Endothelial cell of umbilical vein (primary cell): Measurements from ENCODE around the gene TOM1.

ENCODE experiments used
- CTCF ChIP-seq, 2 donors: IDR thresholded peaks; 1 replicate in 1 of 2; 2 replicates in 1 of 2; pipeline ENCODE4 v1.5.1; 2011; ENCODE audit warnings: low read length in 2 of 2, mild to moderate bottlenecking in 2 of 2, moderate library complexity in 2 of 2, control low read depth in 1 of 2, inconsistent platforms in 1 of 2, low read depth in 1 of 2; ENCODE audit not compliant: insufficient read depth in 1 of 2; ENCODE audit errors: extremely low read depth in 1 of 2
- EZH2 ChIP-seq: IDR thresholded peaks from 2 replicates; pipeline ENCODE4 v1.6.1; 2012; ENCODE audit warnings: borderline replicate concordance, low read depth, mild to moderate bottlenecking, moderate library complexity, low read length, inconsistent platforms; ENCODE audit not compliant: severe bottlenecking
- GATA2 ChIP-seq: IDR thresholded peaks from 2 replicates; pipeline ENCODE4 v1.7.0; 2011; ENCODE audit warnings: low read depth, mild to moderate bottlenecking, moderate library complexity, mixed read lengths, low read length; ENCODE audit not compliant: insufficient read length, insufficient read depth
- JUN ChIP-seq: IDR thresholded peaks from 2 replicates; pipeline ENCODE4 v1.6.1; 2011; ENCODE audit warnings: borderline replicate concordance, low read depth; ENCODE audit not compliant: insufficient read length, insufficient read depth
- MAX ChIP-seq: IDR thresholded peaks from 2 replicates; pipeline ENCODE4 v1.6.1; 2011; ENCODE audit not compliant: insufficient read depth, insufficient read length
- MYC ChIP-seq: IDR thresholded peaks from one replicate; pipeline ENCODE4 v1.6.1; 2011; ENCODE audit warnings: mild to moderate bottlenecking, low read depth, low read length
- POLR2A ChIP-seq: IDR thresholded peaks from 2 replicates; pipeline ENCODE4 v1.6.1; 2012; ENCODE audit warnings: low read depth, mild to moderate bottlenecking, control low read depth, low read length
- POLR2AphosphoS5 ChIP-seq: IDR thresholded peaks from 2 replicates; pipeline ENCODE4 v1.6.1; 2012; ENCODE audit warnings: low read depth, mild to moderate bottlenecking, control low read depth, low read length, moderate library complexity; ENCODE audit not compliant: insufficient read depth

GRCh38 chr22:35326854-35327562 is 27.3 kb downstream of the TOM1 start:
- TF ChIP-seq CTCF (IDR thresholded peaks at IDR 0.05; ENCODE audit: extremely low read depth in 1 of 2, insufficient read depth in 1 of 2, low read depth in 1 of 2, low read length in 2 of 2) = no peak
- TF ChIP-seq POLR2A = no peak
- TF ChIP-seq POLR2AphosphoS5 = no peak
- TF ChIP-seq EZH2 = no peak
- TF ChIP-seq JUN = no peak
- no peak for TF ChIP-seq MYC
- no peak for TF ChIP-seq MAX
- no peak for TF ChIP-seq GATA2
